GM19023 (cell line): ENCODE measurements around the gene ZNF296.
A peak's percentile ranks its signal among the peaks of the same experiment; 100 is the strongest.

ENCODE experiments used
- ATAC-seq: cut with Tn5 transposase; IDR thresholded peaks from one replicate; pipeline ENCODE4 v1.9.1; 2021; ENCODE audit warnings: mild to moderate bottlenecking, moderate library complexity; ENCODE audit not compliant: unreplicated experiment

The ZNF296 gene

DNA sequence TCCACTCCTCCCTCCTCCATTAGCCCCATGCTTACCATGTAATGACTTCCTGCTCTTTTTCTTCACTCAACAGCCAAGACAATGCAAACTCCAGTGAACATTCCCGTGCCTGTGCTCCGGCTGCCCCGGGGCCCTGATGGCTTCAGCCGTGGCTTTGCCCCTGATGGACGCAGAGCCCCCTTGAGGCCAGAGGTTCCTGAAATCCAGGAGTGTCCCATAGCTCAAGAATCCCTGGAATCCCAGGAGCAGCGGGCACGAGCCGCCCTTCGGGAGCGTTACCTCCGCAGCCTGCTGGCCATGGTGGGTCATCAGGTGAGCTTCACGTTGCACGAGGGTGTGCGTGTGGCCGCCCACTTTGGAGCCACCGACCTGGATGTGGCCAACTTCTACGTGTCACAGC lies 13.8 kb upstream of the ZNF296 start:
- ATAC-seq = no peak

DNA sequence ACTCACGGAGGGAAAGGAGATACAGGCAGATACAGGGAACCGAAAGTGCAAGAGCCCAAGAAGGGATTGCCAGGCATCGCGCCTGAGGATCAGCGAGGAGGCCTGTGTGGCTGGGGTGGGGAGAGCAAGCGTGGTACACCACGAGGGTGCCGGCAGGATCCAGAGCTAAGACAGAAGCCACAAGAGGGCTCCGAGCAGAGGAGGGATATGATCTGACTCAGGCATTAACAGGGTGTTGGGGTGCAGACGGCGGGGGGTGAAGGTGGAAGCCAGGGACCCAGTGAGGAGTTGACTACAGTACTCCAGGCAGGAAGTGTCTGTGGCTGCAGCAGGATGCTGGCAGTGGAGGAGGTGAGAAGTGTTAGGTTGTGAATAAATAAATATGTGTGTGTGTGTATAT lies 11.3 kb upstream of the ZNF296 start:
- ATAC-seq = no peak

DNA sequence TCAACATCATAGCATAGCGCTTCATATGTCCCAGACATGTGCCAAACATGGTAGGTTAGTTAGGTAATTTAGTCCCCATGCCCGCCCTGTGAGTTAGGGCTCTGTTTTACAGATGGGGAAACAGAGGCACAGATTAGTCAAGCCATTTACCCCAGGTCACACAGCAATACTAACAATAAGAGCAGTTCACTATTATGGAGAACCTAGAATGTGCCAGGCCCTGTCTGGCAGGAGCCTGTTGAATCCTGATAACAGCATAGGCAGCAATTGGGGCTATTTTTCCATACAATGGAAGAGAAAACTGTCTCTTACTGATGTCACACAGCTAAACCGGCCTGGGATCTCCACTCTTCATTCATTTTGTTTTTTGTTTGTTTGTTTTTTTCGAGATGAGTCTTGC lies 10.2 kb upstream of the ZNF296 start:
- ATAC-seq = no peak

DNA sequence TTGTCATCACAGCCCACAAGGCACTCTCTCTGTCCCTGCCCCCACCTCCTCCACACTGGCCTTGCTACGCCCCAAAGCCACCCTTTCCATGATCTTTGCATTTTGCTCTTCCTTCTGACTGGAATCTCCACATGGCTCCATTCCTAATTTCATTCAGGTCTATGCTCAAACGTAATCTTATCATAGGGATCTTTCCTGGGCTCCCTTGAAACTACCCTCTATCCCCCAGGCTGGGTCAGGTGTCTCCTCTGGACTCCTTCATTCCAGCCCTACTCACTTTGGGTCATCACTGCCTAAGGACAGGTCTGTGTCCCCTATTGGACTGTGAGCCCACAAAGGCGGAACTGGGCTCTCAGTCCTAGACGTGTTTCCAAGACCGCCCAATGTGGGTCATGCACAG lies 5.9 kb upstream of the ZNF296 start:
- no peak for ATAC-seq

DNA sequence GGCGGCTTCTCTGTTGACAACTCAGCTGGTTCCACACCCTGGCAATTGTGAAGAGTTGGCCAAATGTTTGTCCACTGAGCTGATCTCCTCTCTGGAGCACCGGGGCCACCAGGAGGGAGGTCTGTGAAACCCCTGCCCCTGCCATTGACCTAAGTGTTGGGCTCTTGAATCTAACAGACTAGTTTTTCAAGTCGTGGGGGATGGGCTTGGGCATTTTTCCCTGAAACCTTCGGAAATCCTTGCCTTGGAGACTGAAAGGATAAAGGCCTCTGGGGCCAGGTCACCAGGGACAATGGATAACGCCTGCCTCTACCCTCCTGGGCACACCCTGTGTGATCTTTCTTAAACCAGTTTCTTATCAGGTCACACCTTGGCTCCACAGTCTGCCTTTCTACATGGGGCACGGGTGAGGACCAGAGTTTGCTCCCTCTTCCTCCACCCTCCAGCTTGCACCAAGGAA lies 3.7 kb upstream of the ZNF296 start:
- ATAC-seq = no peak

DNA sequence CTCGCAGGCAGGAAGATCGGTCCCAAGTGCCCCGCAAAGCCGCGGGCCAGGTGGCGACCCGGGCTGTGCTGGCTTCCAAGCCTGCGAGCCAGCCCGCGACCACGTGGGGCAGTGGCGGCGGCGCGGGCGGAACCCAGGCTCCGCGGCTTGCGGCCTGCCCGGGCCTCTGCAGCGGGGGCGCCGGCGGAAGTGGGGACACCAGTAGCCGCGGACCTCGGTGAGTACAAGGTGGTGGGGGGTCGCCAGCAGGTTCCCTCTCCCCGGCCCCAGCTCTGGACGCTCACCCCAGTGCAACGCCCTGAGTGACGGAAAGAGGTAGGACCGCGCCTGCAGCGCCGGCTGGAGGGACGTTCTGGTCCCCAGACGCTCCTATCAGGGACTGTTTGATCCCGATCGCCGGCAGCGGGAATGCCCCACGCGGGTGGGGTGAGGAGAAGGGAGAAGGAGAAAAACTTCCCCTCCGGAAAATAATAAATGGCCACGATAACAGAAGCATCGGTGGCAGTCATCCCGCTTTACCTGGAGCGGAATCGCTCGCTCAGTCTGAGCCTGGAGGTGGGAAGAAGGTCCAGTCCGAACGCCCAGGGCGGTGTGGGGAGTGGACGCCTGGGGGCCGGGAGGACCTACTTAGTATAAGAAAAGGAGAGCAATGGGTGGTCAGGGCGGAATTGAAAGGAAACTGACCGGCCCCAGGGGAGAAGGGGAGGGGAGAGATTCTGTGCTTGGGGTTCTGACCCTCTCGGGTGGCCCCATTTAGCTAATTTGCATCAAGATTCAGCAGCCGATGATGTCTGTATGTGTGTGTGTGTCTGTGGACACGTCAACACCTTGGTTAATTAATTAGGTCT lies 3.0 kb upstream of the ZNF296 start, which contains the start of gene GEMIN7:
Gene GEMIN7, plus strand, starts transcription at position 198 of the 848 bp plus-strand sequence. CDS start 10,855 bp downstream, outside the sequence.
- ATAC-seq = peak; percentile 29

DNA sequence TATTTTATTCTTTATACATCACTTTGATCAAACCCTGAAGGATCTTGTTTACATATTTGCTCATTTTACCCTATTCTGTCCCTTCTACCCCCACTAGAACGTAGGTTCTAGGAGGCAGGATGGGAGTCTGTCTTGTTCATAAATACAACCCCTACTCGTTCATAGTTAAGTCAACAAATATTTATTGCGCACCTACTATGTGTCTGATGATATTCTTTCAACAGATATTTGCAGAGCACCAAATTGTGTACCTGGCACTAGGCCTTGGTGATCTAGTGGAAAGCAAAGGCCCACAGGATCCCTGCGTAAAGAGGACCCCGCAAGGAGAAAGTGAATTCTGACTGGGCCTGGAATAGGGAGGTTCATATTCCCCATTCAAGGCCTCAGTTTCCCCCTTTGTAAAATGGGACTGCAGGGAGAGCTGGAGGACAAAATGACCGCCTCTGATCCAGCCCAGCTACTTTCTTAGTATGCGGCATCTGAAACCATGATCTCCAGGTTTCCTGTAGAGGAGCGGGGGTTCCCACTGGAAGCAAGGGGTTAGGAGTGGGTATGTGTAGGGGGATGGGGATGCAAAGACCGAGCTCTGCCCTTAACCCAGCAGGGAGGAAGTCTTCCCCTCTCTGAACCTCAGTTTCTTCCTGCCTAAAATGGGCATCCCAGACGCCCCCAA lies 2.2 kb upstream of the ZNF296 start:
- ATAC-seq = peak; percentile 1

DNA sequence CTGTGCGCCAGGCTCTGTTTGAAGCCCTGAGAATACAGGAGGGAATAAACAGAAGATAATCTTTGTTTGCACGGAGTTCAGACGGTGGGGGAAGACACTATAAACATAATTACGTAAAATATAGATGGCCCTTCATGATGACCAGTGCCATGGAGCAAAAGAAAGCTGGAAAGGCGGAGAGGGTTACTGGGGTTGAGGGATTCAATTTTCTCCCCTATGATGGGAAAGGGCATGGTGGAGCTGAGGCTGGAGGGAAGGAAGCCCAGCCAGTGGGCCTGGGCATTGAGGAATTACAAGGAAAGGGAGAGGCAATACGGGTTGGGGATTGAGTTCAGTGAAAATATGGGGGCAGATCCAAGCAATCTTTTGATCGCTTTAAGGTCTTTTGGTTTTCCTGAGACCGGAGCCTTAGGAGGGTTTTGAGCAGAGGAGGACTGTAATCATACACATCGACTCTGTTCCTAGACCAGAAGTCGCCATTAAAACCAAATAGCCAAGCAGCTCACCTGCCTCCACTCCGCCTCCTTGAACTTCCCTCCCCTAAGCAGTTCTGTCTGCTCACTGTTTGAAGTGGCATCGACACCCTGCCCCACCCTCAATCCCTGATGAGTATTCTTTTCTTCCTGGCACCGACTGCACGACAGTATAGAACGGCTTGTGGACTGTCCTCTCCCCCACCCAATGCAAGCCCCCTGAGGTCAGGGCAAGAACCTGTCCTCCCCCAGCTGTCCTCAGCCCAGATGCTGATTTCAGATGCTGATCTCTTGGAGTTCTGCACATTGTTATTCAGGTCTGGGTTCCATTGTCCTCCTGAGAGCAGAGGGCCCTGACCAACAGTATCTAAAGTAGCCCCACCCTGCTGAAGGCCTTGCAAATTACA lies 813 bp upstream of the ZNF296 start:
- ATAC-seq = no peak

DNA sequence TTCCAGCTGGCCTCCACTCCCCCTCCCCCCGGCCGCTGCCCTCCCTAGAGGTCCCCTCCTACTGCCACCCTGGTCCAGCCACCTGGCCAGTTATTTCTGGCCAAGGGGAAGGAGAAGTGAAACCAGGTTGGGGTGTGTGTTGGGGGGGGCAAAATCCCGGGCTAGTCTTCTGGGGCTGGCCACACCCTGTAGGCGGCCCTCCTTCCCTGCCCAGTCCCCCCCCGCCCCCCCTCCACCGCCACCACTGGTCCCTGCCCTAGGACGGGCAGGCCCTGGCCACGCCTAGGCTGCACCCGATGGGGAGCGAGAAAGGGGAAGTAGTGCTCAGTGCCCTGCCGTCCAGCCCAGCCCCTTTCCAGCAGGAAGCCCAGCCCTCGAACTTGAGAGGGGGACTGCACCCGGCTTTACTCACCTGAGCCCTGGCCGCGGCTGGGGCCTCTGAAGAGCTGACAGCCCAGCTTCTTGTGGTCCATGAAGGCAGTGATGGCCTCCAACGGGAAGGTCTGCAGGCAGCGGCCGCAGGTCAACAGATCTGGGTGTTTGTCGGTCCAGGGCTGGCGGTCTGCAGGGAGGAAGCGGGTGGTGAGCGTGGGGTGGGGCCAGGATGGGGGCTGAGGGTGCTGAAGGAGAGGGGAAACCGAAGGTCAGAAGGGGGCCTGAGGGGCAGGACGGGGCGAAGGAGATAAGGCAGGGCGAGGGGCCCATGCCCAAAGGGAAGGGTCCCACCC lies 813 bp downstream of the ZNF296 start:
- ATAC-seq = peak; percentile 61

DNA sequence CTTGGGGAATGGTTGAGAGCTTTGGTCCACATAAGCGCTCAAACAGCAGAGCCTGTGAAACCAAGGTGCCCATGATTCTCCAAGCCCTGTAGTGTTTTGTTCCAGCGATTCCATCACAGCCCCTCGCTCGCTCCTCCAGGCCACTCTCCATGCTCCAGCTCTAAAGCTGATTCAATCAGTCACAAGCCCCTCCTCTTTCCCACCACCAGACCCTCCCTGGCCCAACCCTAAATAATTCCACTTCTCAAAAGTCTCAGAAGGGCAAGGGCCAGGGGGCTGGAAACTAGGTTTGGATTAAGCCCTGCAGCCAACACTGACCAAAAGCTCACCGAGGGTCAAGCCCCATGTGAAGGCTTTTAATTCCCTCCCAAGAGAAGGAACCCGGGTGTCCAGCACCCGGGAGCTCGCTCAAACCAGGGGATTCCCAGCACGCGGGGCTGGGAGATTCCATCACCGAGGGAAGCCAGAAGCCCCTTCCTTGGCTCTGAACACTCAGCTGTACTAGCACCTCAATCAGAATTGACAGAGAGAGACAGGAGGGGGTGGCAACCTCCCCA lies 1.5 kb downstream of the ZNF296 start:
- ATAC-seq = no peak

DNA sequence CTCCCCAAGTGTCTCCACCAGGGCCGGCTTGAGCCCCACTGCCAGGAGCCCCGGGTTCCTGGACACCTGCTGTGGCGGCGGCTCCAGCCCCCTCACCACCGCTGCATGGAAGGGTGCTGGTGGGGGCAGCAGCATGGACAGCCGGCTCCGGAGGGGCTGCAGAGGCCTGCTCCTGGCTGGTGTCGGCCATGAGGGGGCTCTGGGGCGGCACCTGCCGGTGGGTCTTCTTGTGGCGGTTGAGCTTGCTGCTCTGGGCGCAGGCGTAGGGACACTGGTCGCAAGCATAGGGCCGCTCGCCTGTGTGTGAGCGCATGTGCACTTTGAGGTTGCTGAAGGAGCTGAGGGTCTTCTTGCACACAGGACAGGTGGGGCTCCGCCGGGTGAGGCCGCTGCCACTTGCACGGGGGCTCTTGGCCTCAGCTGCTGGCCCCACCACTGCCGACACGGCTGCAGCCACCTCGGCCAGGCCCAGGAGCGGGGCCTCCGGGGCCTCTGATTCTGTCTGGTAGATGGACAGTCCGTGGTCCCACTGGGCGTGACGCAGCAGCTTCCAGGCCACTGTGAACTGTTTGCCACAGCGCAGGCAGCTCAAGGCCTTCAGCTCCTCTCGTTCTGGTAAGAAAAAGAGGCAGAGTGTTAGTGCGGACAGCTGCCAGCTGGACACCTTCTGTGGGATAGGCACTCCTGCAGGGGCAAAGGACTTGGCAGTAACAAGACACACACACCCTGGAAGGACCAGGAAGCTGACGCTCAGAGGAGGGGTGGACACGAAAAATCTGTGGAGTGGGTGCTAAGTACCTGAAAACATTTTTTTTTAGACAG lies 4.1 kb downstream of the ZNF296 start:
- ATAC-seq = no peak

DNA sequence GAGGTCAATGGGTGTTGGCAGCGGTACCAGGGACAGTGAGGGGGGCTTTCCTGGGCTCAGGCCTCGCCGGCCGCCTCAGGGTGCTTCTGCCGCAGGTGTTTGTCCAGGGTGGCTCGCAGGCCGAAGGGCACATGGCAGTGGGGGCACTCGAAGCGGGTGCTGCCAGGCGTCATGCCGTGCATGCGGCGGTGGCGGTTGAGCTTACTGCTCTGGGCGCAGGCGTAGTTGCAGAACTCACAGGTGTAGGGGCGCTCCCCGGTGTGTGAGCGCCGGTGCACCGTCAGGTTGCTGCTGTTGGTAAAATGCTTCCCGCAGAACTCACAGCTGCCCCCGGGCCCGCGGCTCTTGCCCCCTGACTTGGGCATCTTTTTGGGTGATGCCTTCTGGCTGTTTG lies 4.7 kb downstream of the ZNF296 start:
- ATAC-seq = no peak

DNA sequence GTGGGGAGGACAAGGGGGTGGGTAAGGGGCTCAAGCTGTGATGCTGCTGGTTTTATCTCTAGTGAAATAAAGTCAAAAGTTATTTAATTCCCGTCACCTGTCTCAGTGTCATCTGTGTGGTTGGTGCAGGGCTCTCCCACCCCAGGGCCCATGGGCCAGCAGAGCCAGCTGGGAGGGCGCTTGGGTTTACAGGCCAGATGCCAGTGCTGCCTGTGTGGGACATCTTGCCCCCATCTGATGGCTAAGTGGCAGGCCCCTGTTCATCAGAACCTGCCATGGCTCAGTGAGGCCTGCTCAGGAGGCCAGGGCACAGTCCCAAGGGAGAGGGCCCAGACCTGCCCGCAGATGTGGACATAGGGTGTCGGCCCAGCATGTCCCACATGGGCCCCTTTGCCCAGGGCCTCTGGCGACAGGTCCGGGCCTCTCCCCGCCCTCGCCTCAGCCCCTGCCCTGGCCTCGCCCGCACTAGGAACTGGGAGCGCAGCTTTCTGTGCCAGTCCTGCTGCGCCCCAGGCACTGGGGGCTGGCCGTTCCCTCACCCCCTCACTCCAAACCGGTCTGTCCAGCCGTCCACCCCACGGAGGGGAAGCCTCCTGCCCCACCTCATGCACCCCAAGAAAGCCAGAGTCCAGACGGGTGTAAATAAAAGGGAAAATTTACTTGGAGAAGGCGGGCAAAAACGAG lies 5.3 kb downstream of the ZNF296 start:
- ATAC-seq = no peak

DNA sequence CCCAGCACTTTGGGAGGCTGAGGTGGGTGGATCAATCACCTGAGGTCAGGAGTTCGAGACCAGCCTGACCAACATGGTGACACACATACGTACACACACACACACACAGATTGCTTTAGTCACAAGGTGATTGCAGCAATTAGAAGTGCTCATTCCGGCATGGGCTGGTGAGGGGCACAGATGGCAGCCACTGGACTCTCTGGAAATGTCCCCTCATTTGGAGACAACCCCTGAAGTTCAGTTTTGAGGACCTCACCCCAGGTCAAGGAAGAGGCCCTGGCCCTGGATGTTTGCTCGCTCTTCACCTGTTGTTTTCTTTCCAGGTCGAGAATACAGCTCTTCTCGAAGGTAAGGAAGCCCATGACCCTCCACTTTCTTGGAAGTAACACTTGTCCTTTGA lies 6.1 kb downstream of the ZNF296 start:
- no peak for ATAC-seq

DNA sequence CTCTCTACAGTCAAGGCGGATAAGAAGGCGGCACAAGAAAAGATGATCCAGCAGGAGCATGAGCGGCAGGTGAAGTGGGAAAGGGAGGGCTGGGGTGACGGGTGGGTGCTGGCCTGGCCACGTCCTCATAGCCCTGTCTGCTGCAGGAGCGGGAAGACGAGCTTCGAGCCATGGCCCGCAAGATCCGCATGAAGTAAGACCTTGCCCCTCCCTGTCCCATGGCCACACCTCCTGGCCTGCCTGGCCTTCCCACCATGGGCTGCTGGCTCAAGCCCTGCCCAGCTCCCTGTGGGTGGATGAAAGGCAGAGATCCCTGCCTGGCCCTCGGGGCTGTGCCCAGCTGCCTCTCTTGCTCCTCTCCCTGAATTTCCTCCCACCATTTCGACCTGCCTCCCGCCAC lies 7.2 kb downstream of the ZNF296 start:
- no peak for ATAC-seq

DNA sequence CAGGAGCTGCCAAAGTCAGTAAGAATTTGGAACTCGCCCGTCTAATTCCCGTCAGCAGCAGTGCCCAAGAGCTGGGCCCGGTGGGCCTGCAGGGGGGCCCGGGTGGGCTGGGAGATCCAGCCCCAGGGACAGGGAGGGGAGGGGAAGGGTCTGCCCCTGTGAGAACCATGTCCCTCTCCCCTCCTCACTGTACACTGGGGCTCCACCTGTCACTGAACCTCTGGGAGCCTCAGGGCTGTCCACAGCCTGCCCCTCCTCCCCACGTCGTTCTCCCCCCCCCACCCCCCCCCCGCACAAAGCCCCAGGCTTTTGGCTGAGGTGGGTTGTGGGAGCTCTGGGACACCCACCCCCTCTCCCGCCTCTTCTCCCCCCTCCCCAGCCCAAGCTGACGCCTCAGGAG lies 8.2 kb downstream of the ZNF296 start:
- ATAC-seq = no peak

DNA sequence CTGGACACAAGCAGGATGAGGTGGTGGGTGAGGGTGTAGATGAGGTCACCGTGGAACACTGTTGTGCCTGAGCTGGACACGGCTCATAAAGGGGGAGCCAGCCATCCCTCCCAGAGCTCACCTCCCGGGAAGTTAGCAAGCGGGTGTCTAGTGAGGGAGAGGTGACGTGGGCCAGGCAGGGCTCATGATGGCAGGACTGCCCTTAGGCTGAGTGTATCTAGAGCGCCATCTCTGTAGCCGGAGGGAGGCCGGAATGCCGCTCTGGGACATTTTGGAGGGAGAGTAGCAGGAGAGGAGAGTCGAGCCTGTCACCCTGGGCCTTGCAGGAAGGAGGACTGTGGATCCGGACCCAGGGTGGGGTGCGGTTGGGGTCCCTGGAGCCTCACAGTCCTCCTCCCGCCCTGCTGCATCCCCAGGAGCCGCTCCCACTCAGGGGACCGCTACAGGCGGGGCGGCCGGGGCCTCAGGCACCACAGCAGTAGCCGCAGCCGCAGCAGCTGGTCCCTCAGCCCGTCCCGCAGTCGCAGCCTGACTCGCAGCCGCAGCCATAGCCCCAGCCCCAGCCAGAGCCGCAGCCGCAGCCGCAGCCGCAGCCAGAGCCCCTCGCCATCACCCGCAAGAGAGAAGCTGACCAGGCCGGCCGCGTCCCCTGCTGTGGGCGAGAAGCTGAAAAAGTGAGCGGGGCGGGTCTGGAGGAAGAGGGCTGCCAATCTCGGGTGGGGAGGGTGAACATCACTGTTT lies 9.2 kb downstream of the ZNF296 start:
- no peak for ATAC-seq
